OCI-LY7 (cell line): ENCODE results near the gene GRIK2.

Experiments
- EZH2phosphoT487 ChIP-seq: fragments of 200-600 bp; sonication (generic); IDR thresholded peaks from 2 replicates; pipeline ENCODE4 v1.6.1; 2018; ENCODE audit warnings: low read depth, borderline replicate concordance, mild to moderate bottlenecking, mixed run types, antibody characterized with exemption, low read length, moderate library complexity, mixed read lengths
- TF ChIP-seq, protein P1 (sequence below): fragments of 200-600 bp; sonication (generic); conservative IDR thresholded peaks from 2 replicates; pipeline ENCODE4 v1.5.1; 2014; ENCODE audit warnings: mild to moderate bottlenecking, antibody characterized with exemption, low read length, moderate library complexity, mixed read lengths

DNA sequence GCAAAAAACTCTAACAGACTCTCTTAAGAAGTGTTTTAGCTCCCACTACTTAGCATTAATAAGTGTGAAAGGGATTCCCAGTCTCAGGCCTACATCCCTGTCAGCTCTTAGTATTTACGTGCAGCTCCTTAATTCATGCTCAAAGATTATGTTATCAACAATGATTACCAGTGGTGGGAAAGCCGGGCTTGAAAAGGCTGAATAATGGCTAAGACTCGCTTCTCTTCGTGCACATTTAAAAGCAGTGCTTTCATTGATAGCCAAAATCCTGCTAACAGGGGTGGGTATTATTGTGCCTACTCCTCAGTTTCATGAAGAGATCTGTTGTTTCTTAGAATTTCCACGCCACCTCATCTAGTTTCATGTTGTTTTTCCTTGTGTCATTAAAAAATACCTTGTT lies 518.8 kb downstream of the GRIK2 start:
- TF ChIP-seq, protein P1, sequence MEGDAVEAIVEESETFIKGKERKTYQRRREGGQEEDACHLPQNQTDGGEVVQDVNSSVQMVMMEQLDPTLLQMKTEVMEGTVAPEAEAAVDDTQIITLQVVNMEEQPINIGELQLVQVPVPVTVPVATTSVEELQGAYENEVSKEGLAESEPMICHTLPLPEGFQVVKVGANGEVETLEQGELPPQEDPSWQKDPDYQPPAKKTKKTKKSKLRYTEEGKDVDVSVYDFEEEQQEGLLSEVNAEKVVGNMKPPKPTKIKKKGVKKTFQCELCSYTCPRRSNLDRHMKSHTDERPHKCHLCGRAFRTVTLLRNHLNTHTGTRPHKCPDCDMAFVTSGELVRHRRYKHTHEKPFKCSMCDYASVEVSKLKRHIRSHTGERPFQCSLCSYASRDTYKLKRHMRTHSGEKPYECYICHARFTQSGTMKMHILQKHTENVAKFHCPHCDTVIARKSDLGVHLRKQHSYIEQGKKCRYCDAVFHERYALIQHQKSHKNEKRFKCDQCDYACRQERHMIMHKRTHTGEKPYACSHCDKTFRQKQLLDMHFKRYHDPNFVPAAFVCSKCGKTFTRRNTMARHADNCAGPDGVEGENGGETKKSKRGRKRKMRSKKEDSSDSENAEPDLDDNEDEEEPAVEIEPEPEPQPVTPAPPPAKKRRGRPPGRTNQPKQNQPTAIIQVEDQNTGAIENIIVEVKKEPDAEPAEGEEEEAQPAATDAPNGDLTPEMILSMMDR: no peak
- TF ChIP-seq EZH2phosphoT487: no peak
